PC-9 (cell line): ENCODE measurements around the gene DUSP2. TPM values are rescaled to one million over a fixed set of nuclear protein-coding genes. Genes with fewer than 3 reads are reported as not detected.

Experiments
- BruUV-seq: library from RNA; stranded (reverse); fragments of 400-500 nt; replicated peaks from 2 replicates; lab custom pipeline; 2021; lab: Mats Ljungman, UMichigan
- CTCF ChIA-PET: fragments of 300-600 bp; sonication (Branson Sonifier 250); formaldehyde crosslinking; loops from one replicate; lab custom pipeline; 2022; ENCODE audit warnings: antibody characterized with exemption; lab: Charles Lee
- POLR2A ChIA-PET: fragments of 300-600 bp; sonication (Branson Sonifier 250); formaldehyde crosslinking; loops from one replicate; lab custom pipeline; 2022; ENCODE audit warnings: antibody characterized with exemption; ENCODE audit not compliant: unreplicated experiment; lab: Charles Lee
- DNase-seq, 2 experiments: peaks; one replicate each; pipeline versions ENCODE4 v3.0.0 to v3.0.0-alpha.2; 2015 to 2022; ENCODE audit warnings: mixed read lengths in 1 of 2
- H2AFZ ChIP-seq: fragments of 200-600 bp; sonication (generic); 2 replicates; pipeline ENCODE4 v1.8.1; 2017; ENCODE audit warnings: antibody characterized with exemption
- H3F3A ChIP-seq: fragments of 200-600 bp; sonication (generic); 2 replicates; pipeline ENCODE4 v1.8.1; 2017; ENCODE audit warnings: antibody characterized with exemption, mild to moderate bottlenecking, low read depth; ENCODE audit not compliant: insufficient read depth
- H3K27ac ChIP-seq: fragments of 200-600 bp; sonication (generic); 2 replicates; pipeline ENCODE4 v1.6.1; 2016; ENCODE audit warnings: mixed run types
- H3K27me3 ChIP-seq: fragments of 200-600 bp; sonication (generic); 2 replicates; pipeline ENCODE4 v1.6.1; 2016; ENCODE audit warnings: low read depth, mixed run types; ENCODE audit not compliant: insufficient read depth
- H3K36me3 ChIP-seq: fragments of 200-600 bp; sonication (generic); 2 replicates; pipeline ENCODE4 v1.6.1; 2016; ENCODE audit warnings: low read depth, mixed run types
- H3K4me1 ChIP-seq: fragments of 200-600 bp; sonication (generic); replicated peaks from 2 replicates; pipeline ENCODE4 v1.6.1; 2016; ENCODE audit warnings: mixed run types; ENCODE audit not compliant: insufficient read depth
- H3K4me2 ChIP-seq: fragments of 200-600 bp; sonication (generic); 2 replicates; pipeline ENCODE4 v1.6.1; 2017; ENCODE audit warnings: mixed run types
- H3K4me3 ChIP-seq: fragments of 200-600 bp; sonication (generic); 2 replicates; pipeline ENCODE4 v1.6.1; 2016; ENCODE audit warnings: mixed run types
- H3K79me2 ChIP-seq: fragments of 200-600 bp; sonication (generic); 2 replicates; pipeline ENCODE4 v1.6.1; 2017; ENCODE audit warnings: low read depth, mixed run types
- H3K9me2 ChIP-seq: fragments of 200-600 bp; sonication (generic); 2 replicates; pipeline ENCODE4 v1.8.1; 2017; ENCODE audit warnings: mild to moderate bottlenecking; ENCODE audit not compliant: insufficient read depth
- H3K9me3 ChIP-seq: fragments of 200-600 bp; sonication (generic); 2 replicates; pipeline ENCODE4 v1.8.1; 2016; ENCODE audit warnings: low read depth; ENCODE audit not compliant: insufficient read depth
- H4K20me1 ChIP-seq: fragments of 200-600 bp; sonication (generic); 2 replicates; pipeline ENCODE4 v1.8.1; 2017; ENCODE audit not compliant: insufficient read depth
- CTCF ChIP-seq: fragments of 200-600 bp; sonication (generic); conservative IDR thresholded peaks from 2 replicates; pipeline ENCODE4 v1.6.1; 2017; ENCODE audit warnings: mixed run types, antibody characterized with exemption, mild to moderate bottlenecking, moderate library complexity
- EZH2 ChIP-seq: fragments of 200-600 bp; sonication (generic); IDR thresholded peaks from 2 replicates; pipeline ENCODE4 v1.8.0; 2017; ENCODE audit warnings: antibody characterized with exemption, low read depth
- intact Hi-C: fragments of 100-400 bp; cut with micrococcal nuclease; formaldehyde crosslinking; loops from one replicate; pipeline ENCODE4 v1.10.0; 2022; ENCODE audit not compliant: unreplicated experiment
- total RNA-seq: library from RNA; stranded (reverse); gene quantifications from 2 replicates; pipeline ENCODE4 v1.2.3, GENCODE V29; 2021

Gene DUSP2
- total RNA-seq, 1 experiment from 2014 or later: 4.0 TPM

- H3K27me3 ChIP-seq: peaks cover 24% of the 10 kb centered on the region; the same call in 1 of the 2 replicates
- H3K4me3 ChIP-seq: no peak overlapping the region
- CTCF ChIA-PET: no interaction called here
- intact Hi-C loops: no loop called here
- H3K36me3 ChIP-seq: no peaks in the 10 kb centered on the region
- H3F3A ChIP-seq: no peaks in the 10 kb centered on the region
- POLR2A ChIA-PET: no interaction called here
- H3K27ac ChIP-seq: no peak overlapping the region
- no peaks in the 10 kb centered on the region for H3K4me1 ChIP-seq
- H3K9me2 ChIP-seq: no peaks in the 10 kb centered on the region
- no peaks in the 10 kb centered on the region for H4K20me1 ChIP-seq
- TF ChIP-seq CTCF: no peak
- TF ChIP-seq EZH2: no peak
- no peaks in the 10 kb centered on the region for H3K9me3 ChIP-seq
- H2AFZ ChIP-seq: no peak overlapping the region
- H3K4me2 ChIP-seq: no peak overlapping the region
- DNase-seq: no peak
- H3K79me2 ChIP-seq: no peaks in the 10 kb centered on the region
- BruUV-seq: no TSS peak
Measured at GRCh38 chr2:96157649-96158553, 12.7 kb upstream of the DUSP2 start.

GRCh38 chr2:96156926-96157648, 11.8 kb upstream of the DUSP2 start:
- Histone ChIP-seq H3K36me3 (no peaks in the 10 kb centered on the region), H3K4me2 (no peak overlapping the region), H3K4me1 (no peaks in the 10 kb centered on the region), H4K20me1 (no peaks in the 10 kb centered on the region), H3K9me2 (no peaks in the 10 kb centered on the region), H3K79me2 (no peaks in the 10 kb centered on the region), H3K27ac (no peak overlapping the region), H3K27me3 (peaks cover 24% of the 10 kb centered on the region; the same call in 1 of the 2 replicates), H3K4me3 (no peak overlapping the region), H2AFZ (no peak overlapping the region), H3F3A (no peaks in the 10 kb centered on the region), H3K9me3 (no peaks in the 10 kb centered on the region)
- DNase-seq: no peak
- CTCF ChIA-PET: interaction anchor here (0.6 kb wide), 1 partner anchor 631 kb away, joined by 3 read pairs; no protein-coding TSS in a partner anchor
- POLR2A ChIA-PET: no interaction called here
- intact Hi-C loops: no loop called here
- no TSS peak for BruUV-seq
- TF ChIP-seq CTCF (no peak), EZH2 (no peak)

GRCh38 chr2:96156011-96156820, 11.0 kb upstream of the DUSP2 start:
- Histone ChIP-seq H3K27ac (no peak overlapping the region), H3K4me1 (no peaks in the 10 kb centered on the region), H3K4me3 (no peak overlapping the region), H3K9me2 (no peaks in the 10 kb centered on the region), H2AFZ (no peak overlapping the region), H3K79me2 (no peaks in the 10 kb centered on the region), H3K36me3 (no peaks in the 10 kb centered on the region), H3F3A (no peaks in the 10 kb centered on the region), H3K4me2 (no peak overlapping the region), H3K27me3 (peaks cover 24% of the 10 kb centered on the region; the same call in 1 of the 2 replicates), H3K9me3 (no peaks in the 10 kb centered on the region), H4K20me1 (no peaks in the 10 kb centered on the region)
- intact Hi-C loops: no loop called here
- ChIA-PET CTCF (no interaction called here), POLR2A (no interaction called here)
- no TSS peak for BruUV-seq
- no peak for DNase-seq
- TF ChIP-seq CTCF: no peak
- no peak for TF ChIP-seq EZH2
